Ramos (cell line): ENCODE results near the gene TAMALIN.

Experiments used
- in situ Hi-C: fragments of 300-500 bp; cut with MboI; formaldehyde crosslinking; loops from one replicate; pipeline ENCODE4 v1.14.3; 2022; ENCODE audit warnings: low sequenced_read_pairs; ENCODE audit not compliant: unreplicated experiment

TAMALIN gene

GRCh38 chr12:52063981-52064649, 57.4 kb downstream of the TAMALIN start:
- in situ Hi-C loops, result no loop called here
